Measurements from ENCODE around the gene ASCC2.

Gene ASCC2

DNA sequence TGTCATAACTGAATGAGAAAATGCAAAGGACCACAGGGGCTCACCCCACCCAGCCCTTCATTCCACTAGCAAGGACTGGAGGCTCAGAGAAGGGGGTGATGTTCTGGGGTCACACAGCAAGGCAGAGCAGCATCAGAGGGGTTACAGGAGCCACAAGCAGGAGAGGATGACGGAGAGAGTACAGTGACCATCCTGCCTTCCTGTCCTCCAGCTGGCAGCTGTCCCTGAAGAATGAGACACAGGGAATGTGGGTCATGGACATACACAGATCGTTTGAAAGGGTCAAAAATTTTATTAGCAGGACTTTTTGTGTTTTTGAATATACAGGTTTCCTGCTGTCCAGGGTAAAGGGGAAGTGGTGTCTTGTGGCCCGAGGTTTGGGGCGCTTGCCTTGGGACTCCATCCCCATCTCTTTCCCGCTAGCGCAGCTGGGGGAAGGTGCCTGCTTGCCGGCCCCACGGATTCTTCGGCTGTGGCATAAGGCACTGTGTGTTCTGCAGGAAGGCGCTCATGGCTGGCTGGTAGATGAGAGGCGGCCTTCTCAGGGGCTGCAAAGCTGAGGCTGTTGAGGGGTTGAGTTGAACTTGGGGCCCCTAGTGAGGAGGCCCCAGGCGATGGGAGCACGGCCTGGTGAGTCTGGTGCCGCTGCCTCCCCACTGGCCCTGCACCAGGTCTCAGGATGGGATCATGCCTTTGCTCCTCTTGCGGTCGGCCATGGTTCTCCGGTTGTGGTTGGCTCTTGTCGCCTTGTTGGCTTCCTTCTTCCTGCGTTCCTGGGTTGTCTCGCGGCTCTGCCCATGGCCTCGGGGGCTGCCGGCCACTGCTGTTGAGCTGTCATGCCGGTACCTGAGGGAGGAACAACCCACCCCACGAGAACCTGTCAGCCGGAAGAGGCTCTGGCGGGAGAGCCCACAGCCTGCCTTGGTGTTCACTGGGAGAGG lies 49.5 kb downstream of the ASCC2 start:
- DNase-seq (ENCODE audit: low spot score): no peak

DNA sequence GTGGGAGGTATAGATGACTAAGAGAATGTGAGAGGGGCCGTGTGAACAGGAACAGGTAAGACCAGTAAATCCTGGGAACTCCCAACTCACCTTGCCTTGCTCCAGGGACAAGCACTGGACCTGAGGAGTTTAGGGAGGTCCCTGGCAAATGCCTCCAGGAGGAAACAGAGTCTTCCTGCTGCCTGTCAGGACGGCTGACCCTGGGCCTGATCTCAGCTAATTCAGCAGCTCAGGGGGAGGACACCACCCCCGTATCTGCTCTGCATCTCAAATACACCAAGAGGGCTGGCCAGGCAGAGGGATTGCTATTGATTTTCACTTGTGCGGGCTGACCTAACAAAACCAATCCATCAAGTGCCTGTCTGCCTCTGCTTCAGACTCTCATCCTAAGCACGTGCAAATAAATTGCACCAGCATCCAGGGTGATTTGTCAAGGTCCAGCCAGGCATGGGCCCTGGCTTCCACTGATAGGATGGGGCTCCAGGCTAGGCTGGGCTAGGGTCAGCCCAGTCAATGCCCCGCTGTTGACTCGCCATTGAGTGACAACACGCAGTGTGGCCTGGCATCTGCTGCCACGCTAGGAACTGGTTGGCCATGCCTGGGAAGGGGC lies 50.6 kb downstream of the ASCC2 start:
- DNase-seq (ENCODE audit: low spot score): peak; percentile 19

DNA sequence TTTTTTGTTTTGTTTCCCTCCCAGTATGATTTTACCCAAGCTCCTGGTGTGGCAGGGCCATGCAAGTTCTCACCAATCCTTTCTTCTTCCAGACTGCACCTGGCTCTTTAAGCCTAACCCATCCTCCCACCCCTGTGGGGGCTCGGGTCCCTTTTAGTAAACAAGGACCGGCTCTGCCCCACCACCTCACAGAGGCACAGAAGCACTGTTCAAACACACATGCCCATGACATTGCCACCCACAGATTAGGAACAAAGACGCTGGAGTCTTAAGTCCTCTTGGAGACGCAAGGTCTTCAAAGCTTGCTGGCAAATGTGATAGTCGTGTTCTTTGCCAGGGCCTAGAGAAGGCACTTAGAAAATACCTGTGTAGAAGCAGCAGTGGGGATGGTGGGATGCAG lies 52.0 kb downstream of the ASCC2 start:
- DNase-seq (ENCODE audit: low spot score): no peak

DNA sequence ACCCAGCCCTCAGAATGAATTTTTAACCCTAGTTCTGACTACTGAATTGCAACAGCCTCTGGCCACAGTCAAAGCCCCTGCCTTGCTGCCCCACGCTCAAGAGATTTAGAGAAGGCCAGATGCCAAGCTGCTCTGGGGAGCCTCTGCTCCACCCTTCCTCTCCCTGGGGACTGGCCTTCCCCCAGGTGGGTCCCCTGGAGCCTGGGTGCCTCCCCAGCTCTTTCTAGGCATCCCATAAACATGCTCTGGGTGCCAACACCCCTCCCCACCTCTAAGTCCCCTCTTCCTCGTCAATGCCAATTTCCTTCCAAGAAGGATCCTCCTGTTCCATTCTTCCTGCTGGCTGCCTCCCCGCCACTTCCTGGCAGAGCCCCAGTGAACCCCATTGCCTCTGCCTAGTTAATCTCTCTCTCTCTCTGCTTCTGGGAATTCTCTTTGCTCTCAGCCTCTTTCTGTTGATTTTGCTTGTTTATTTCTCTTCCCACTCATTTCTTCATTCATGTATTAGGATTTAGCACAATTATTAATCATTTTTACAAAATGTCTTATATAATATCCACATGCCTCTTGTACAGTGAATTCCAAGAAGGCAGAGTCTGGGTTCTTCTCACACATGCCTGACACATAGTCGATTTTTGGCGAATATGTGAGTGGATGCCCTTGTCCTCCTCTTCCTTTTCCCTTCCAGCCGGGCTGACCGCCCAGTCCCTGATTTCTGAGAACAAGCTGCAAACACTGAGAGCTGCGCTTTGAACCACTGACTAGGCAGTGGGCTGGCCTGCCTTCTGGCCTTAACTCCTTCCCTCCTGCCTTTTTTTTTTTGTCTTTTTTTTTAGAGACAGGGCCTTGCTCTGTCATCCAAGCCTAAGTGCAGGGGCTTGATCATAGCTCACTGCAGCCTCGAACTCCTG lies 53.4 kb downstream of the ASCC2 start:
- no peak for DNase-seq (ENCODE audit: low spot score)

DNA sequence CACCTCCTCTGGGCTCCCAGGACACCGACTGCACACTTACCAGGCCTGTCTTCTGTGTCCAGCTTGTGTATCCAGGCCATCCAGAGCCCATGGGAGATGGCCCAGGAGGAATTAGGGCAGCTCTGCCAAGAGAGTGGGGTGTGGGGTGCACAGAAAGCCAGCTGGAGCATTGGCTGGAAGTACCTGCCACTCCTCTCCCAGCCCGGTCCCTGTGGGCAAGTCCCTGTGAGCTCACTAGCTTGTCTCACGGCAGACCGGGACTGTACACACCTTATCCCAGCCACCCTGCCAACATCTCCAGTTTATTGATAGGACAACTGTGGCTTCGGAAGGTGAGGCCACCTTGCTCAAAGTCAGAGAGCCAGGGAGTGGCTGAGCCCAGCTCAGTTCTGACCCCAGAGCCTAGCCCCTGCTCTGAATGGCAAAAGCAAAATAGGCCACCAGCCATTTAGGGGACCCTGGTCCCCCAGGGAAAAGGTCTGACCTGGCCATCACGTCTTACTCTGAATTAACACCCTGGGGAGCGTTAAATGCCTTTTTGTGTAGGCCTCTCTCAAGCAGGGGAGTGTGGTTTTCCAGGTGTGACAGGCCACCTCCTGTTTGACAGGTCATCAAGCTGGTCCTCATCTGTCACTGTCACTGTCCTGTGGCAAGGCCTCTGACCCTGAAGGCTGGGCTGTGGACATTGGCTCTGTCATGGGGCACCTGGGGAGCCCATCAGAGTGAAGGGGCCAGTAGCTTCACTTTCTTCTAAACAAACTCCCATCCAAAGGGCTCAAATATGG lies 55.8 kb downstream of the ASCC2 start:
- no peak for DNase-seq (ENCODE audit: low spot score)

DNA sequence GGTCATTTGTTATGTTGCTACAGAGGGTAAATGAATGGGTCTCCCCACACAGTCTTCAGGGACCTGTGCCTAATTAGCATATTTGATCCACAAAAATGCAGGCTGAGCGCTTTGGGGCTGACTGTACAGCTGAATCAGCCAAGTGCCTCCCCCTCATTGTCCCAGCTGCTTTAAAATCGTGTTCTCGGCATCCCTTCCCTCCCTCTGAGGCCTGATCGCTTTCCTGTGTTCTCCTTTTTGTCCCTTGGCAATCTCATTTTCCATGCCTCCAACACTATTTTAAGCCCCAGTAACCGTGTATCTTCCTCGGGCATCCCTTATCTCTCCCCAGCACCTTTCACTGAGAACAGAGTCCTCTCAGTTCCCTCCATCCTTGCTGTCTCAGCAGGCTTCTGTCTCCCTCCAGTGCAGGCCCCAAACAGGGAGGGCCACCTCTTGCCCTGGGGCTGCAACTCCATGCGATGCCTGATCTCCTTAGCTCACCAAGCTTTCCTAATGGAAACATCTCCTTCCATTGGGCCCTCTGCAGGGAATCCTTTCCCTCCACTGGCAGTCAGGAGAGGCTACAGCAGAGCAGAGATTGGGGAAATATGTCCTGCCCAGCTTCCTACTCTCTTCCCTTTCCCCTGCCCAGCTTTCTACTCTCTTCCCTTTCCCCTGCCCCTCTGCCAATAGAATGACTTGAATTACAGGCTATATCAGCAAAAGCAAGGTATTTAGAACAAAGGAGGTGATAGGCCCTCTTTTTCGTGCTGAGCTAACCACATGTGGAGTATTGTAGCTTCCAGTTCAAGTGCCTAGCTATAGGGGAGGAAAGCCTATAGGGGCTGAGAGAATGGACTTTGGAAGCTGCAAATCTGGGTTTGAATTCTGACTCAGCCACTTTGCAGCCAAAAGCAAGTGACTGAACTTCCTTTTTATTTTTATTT lies 57.1 kb downstream of the ASCC2 start:
- no peak for DNase-seq (ENCODE audit: low spot score)

DNA sequence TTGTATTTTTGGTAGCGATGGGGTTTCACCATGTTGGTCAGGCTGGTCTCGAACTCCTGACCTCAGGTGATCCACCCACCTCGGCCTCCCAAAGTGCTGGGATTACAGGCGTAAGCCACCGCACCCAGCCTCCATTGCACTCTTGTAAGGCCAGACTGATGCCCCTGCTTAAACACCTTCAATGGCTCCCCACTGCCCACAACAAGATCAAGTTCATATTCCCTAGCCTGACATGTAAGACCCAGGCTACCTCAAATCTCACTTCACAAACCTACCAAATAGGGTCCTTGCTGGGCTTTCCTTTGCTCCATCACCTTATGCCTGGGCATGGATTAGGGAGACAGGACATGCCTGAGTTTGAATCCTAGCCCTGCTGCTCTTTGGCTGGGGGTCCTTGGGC lies 57.9 kb downstream of the ASCC2 start:
- DNase-seq (ENCODE audit: low spot score): no peak

DNA sequence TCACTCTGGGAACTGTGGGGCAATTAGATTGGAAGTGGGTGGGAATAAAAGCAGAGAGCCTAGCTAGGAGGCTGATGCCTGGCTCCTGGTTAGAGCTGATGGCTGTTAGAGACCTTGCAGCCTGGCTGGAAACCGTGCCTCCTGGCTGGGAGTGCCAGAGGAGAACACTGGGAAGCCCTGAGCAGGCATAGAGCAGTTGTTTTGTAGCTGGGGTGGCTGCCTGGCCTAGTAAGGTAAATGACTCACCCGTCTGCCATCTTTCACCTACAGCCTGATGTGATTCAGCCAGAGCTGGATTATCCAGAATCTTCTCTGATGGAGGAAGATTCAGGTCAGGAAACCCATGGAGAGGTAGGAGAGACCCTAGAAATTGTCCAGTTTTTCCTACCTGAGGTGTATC lies 64.8 kb downstream of the ASCC2 start:
- DNase-seq (ENCODE audit: low spot score): no peak

DNA sequence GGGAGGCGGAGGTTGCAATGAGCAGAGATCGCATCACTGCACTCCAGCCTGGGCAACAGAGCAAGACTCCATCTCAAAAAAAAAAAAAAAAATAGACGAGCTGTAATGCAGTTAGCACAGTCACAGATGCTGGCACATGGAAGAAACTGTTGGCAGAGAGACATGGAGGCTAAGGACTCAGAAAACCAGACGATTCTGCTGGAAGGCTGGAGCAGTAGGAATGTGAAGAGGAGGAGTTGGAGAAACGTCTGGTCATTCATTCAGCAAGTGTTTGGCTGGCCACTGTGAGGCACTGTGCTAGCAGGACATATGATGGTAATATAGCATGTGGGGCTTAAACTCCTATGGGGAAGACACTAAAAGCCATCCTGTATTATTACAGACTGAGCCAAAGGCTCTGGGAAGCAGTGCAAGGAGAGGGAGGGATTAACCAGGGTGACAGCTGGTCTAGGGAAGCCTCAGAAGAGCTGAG lies 65.9 kb downstream of the ASCC2 start:
- no peak for DNase-seq (ENCODE audit: low spot score)

DNA sequence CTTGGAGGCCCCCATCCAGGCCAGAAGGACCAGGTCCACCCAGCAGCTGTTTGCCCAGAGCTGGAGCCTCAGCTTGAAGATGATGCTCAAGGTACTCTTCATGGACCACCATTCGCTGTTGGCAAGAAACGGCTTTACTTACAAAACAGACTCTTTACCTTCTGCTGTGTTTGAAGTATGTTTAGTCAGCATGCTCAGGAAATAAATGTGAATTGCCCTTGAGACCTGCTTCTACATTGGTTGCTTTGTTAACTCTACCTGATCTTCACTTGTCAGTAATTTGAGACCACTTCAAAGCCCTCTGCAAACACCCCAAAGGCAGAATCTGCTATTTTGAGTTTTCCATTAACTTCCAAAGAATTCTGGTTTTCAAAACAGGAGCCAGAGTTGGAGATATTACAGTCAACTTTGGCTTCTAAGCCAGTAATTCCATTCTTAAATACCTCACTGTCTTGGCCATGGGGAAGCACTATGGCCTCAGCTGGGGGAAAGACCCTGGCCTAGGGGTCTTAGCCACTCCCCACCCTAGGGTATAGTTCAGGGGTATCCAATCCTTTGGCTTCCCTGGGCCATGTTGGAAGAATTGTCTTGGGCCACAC lies 68.3 kb downstream of the ASCC2 start:
- DNase-seq (ENCODE audit: low spot score): no peak

DNA sequence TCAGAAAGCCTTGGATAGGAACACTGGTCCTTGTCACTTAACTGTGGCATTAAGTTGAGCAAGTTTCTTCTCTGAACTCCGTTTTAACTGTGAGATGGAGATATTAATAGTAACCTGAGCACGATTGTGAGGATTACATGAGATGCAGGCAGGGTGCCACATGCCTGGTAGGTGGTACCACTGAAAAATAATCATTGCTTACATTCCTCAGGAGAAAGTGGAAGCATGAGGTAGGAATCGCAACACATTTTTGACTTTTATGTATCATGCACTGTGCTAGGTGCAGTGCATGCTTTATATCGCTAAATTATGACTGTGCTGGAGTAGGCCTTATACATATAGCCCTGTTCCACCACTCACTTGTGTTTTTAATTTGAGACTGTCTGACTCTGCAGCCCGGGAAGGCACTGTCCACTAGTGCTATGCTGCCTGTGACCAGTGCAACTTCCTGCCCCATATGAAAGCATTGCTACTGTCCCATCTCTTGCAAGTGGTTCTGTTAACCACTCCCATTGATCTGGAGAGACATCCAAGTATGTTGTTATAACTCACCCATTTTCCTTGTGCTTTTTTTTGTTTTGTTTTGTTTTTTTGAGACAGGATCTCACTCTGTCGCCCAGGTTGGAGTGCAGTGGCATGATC lies 69.9 kb downstream of the ASCC2 start:
- no peak for DNase-seq (ENCODE audit: low spot score)

DNA sequence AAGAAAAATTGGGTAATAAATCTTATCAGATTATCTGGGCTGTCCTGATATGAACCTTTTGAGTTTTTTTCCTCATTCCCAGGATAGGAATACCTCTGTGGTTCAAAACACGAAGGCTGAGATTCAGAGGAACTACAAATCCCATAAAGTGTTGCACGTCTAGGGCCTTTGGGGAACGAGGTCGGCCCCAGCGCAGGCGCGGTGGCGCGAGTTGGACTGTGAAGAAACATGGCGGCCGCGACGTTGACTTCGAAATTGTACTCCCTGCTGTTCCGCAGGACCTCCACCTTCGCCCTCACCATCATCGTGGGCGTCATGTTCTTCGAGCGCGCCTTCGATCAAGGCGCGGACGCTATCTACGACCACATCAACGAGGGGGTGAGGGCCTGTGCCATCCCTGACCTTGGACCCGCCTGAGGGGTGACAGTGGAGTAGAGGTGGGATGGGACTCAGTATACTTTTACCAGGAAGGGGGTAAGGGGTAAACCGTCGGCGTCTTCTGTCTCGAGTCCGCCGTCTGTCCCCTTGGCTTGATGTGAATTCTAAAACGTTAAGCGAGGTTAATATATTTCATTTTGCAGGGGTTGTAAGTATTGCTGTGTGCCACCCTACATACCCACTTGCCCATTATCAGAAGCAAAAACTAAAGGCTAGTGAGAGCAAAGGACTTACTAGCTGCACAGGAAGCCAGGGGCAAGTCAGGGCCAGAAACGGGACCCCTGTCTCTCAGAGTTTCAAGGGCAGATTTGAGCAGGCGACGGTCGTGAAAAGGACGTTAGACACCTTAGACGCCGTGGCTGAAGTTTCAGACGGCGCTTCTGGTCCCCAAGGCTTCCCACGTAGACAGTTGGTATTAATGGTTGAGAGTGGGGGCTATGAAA lies 70.7 kb downstream of the ASCC2 start, which contains the start of gene UQCR10:
TSS of gene UQCR10 (plus strand) at position 199 of the 881 bp plus-strand sequence. CDS start at position 229, 30 bp downstream.
- peak; percentile 95 for DNase-seq (ENCODE audit: low spot score)

DNA sequence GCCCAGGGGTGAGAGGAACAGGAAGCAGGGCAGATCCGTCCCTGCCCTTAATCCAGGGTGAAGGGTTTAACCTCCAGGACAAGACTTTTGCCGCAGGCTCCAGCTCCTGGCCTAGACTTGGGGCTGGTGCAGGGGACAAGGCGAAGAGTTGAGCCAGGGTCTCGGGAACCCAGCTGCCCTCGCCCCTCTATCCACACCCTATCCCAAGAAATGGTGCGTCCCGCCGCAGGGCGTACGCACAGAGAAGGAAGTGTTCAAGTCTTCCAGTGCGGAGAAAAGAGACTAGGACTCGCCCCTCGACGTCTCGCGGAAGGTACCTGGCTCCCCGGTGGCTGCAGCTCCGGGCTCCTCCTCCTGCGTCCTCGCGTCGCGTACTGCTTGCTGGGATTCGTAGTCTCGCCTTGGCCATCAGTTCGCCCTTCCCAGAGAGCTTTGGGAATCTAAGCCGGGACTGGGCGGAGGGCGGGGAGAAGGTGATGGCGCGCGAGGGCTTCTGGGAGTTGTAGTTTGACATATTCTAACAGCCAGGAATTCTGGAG lies 71.4 kb downstream of the ASCC2 start, which contains the start of gene ZMAT5:
TSS of gene ZMAT5 (minus strand) at position 376 of the 539 bp plus-strand sequence. CDS start 18,463 bp downstream, outside the sequence.
- peak; percentile 98 for DNase-seq (ENCODE audit: low spot score)

DNA sequence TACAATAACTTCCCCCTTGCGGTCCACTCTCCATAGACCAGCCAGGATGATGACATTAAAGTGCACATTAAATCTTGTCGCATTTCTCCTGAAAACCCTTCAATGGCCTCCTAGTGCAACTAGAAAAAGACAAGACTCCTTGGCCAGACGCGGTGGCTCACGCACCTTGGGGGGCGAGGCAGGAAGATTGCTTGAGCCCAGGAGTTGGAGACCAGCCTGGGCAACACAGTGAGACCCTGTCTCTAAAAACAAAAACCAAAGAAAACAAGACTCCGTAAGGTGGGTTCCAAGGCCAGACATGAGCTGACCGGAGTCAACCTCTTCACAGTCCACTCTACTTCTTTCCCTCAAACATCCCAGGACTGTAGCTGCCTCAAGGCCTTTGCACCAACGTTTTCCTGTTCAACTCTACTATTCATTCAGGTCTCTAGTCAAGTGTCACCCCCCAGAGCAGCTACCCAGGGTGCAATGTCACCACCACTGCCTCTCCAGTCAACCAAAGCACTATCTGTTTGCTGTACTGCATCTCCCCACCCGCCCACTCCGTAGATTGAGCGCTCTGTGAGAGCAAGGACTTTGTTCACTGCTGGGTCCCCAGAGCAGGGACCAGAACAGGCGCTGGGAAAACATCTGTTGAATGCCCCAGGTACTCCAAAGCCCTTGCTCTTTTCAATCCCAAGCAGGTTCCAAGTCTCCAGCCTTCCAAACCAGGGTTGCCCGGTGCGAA lies 72.0 kb downstream of the ASCC2 start:
- no peak for DNase-seq (ENCODE audit: low spot score)

DNA sequence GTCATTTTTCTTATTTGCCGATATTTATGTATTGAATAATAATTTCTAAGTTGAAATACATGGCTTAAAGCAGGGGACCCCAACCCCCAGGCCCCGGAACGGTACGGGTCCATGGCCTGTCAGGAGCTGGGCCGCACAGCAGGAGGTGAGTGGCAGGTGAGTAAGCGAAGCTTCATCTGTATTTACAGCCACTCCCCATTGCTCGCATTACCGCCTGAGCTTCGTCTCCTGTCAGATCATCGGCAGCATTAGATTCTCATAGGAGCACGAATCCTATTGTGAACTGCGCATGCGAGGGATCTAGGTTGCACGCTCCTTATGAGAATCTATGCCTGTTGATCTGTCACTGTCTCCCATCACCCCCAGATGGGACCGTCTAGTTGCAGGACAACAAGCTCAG lies 75.8 kb downstream of the ASCC2 start:
- no peak for DNase-seq (ENCODE audit: low spot score)

DNA sequence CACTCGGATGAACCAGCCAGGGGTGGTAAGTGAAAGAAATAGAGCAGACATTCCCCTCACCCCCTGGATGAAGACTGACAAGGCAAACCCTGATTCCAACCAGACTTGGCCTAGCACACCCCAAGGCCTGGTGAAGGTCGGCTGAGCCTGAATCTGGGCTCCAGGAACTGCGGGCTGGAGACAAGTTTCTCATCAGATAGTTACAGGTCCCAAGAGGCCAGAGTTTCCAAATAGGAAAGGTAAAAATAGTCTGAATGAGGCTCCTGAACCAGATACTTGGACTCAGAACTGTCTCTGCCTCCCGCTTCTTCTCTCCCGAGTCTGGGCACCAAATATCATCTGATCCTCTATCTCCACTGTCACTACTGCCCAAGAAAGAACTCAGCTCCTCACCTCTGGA lies 79.1 kb downstream of the ASCC2 start:
- DNase-seq (ENCODE audit: low spot score): no peak

All from SK-N-DZ (cell line).